DOHH2 (cell line): ENCODE measurements around the gene SMAP2.

Experiments
- CTCF ChIP-seq: fragments of 200-600 bp; sonication (generic); IDR thresholded peaks from one replicate; pipeline ENCODE4 v1.5.1; 2014; ENCODE audit warnings: antibody characterized with exemption, mild to moderate bottlenecking, low read depth, low read length; ENCODE audit not compliant: poor library complexity, severe bottlenecking
- EZH2phosphoT487 ChIP-seq: fragments of 200-600 bp; sonication (generic); IDR thresholded peaks from 2 replicates; pipeline ENCODE4 v1.6.1; 2017; ENCODE audit warnings: borderline replicate concordance, mild to moderate bottlenecking, antibody characterized with exemption, low read length, moderate library complexity, mixed read lengths

DNA sequence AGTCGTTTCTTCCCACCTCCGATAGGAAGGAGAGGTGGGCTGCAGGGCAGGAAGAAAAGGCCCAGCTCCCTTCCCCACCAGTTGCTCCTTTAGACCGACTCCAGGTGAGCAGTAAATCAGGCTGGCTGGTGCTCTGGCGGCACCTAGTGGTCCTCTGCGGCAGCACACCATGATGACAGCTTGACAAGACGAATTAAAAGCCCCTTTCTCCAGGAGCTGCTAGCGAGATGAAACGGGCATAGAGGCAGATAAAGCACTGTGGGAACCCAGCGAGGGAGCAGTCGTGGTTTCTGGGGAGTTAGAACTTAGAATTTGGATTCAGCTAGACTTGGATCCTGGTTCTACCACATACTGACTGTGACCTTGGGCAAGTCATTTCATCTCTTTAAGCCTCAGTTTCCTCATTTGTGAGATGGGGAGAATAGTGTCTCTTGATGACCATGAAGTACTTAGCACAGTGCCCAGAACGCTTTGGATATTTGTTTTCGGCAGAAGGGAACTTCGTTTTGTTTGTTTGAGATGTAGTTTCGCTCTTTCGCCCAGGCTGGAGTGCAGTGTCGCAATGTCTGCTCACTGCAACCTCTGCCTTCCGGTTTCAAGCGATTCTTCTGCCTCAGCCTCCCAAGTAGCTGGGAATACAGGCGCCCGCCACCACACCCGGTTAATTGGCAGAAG is 34.6 kb upstream of the SMAP2 start:
- peak; percentile 98 for TF ChIP-seq CTCF
- no peak for TF ChIP-seq EZH2phosphoT487
